ENCODE measurements around the gene PODXL.

Gene PODXL

GRCh38 chr7:131563918-131564317 is 7.5 kb upstream of the PODXL start:
- DNase-seq, result no peak

GRCh38 chr7:131562941-131563340 is 6.5 kb upstream of the PODXL start:
- DNase-seq, result no peak

- no peak for DNase-seq
These were observed 3.6 kb upstream of the PODXL start for GRCh38 chr7:131560061-131560460.

GRCh38 chr7:131557652-131558385 is 1.4 kb upstream of the PODXL start:
- peak; percentile 19 for DNase-seq

- peak; percentile 64 for DNase-seq
These were observed 652 bp upstream of the PODXL start for GRCh38 chr7:131556909-131557651.

GRCh38 chr7:131555552-131556052 is 826 bp downstream of the PODXL start:
- DNase-seq, result peak; percentile 23

GRCh38 chr7:131554880-131555516 is 1.4 kb downstream of the PODXL start:
- no peak for DNase-seq

- DNase-seq, result no peak
These were observed 2.5 kb downstream of the PODXL start for GRCh38 chr7:131553931-131554330.

GRCh38 chr7:131552053-131552452 is 4.4 kb downstream of the PODXL start:
- DNase-seq, result no peak

GRCh38 chr7:131550846-131551245 is 5.6 kb downstream of the PODXL start:
- no peak for DNase-seq

GRCh38 chr7:131548371-131548770 is 8.1 kb downstream of the PODXL start:
- DNase-seq, result no peak

GRCh38 chr7:131547589-131547988 is 8.8 kb downstream of the PODXL start:
- DNase-seq, result no peak

- DNase-seq, result no peak
These were observed 9.8 kb downstream of the PODXL start for GRCh38 chr7:131546583-131547141.

- DNase-seq, result no peak
These were observed 10.3 kb downstream of the PODXL start for GRCh38 chr7:131546126-131546525.

- peak; percentile 47 for DNase-seq
These were observed 11.8 kb downstream of the PODXL start for GRCh38 chr7:131544449-131545301.

- no peak for DNase-seq
These were observed 12.4 kb downstream of the PODXL start for GRCh38 chr7:131544021-131544420.

- DNase-seq, result no peak
These were observed 13.1 kb downstream of the PODXL start for GRCh38 chr7:131543298-131543697.

GRCh38 chr7:131540491-131541162 is 15.8 kb downstream of the PODXL start:
- DNase-seq, result no peak

- DNase-seq, result no peak
These were observed 17.6 kb downstream of the PODXL start for GRCh38 chr7:131538813-131539179.

- DNase-seq, result no peak
These were observed 18.2 kb downstream of the PODXL start for GRCh38 chr7:131538071-131538812.

- DNase-seq, result no peak
These were observed 18.9 kb downstream of the PODXL start for GRCh38 chr7:131537571-131537978.
